PFSK-1 (cell line): Measurements from ENCODE around the gene CAPN7.

Source experiments
- FOXP2 ChIP-seq: optimal IDR thresholded peaks from 2 replicates; pipeline ENCODE3; 2011; ENCODE audit warnings: borderline replicate concordance, control low read depth, inconsistent platforms; ENCODE audit not compliant: insufficient read depth; ENCODE audit errors: extremely low read length, extremely low read depth
- POLR2AphosphoS5 ChIP-seq: IDR thresholded peaks from 2 replicates; pipeline ENCODE4 v1.6.1; 2012; ENCODE audit warnings: low read depth, mild to moderate bottlenecking, control low read depth, low read length, moderate library complexity
- REST ChIP-seq, 2 experiments: IDR thresholded peaks; 2 replicates each; pipeline versions ENCODE4 v1.6.1 to v1.8.0; 2011 to 2012; ENCODE audit warnings: low read depth in 2 of 2, low read length in 2 of 2, control low read depth in 1 of 2, inconsistent platforms in 1 of 2, mild to moderate bottlenecking in 1 of 2, moderate library complexity in 1 of 2; ENCODE audit not compliant: insufficient read depth in 1 of 2
- SIN3A ChIP-seq: IDR thresholded peaks from 2 replicates; pipeline ENCODE4 v1.6.1; 2012; ENCODE audit warnings: mild to moderate bottlenecking, low read length, moderate library complexity, borderline replicate concordance; ENCODE audit not compliant: insufficient read depth
- TAF1 ChIP-seq: IDR thresholded peaks from 2 replicates; pipeline ENCODE4 v1.6.1; 2012; ENCODE audit warnings: low read length, control low read depth, borderline replicate concordance; ENCODE audit not compliant: insufficient read depth

Gene CAPN7

DNA sequence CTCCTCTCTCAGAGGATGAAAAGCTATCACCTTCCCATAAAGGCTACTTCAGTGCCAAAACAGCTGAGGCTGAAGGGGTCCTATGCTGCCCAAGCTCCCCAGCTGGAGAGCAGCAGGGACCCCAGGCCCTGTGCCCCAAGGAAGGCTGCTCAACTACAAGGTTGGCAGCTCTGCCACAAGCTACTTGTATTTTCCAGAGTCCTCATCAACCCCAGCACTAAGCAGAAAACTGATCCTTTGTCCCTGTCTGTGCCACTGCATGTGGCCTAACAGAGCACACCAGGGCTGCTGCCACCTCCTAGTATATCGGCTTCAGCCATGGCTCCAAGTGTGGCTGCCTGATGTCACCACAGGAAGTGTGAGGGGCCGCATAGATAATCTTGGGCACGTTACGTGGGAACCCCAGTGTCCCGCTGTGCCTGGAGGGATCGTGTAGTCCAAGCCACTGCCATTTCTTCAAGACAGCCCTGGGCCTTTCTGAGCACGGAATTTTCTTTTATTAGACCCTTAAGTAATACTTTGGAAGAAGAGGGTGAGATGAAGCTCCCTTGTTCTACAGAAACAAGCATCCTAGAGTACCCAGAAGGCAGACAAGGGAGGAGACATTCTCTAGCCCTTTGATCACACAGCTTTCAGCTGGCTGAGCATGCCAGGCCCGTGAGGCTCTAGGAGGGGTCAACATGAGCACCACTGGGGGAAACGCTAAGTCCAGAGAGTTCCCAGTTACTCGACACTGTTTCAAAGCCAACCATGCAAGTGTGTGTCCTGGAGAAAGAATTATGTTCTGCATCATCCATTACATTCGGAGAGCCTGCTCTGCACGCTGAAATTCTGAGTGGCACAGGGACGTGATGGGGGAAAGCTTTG is 60.7 kb downstream of the CAPN7 start:
- TF ChIP-seq REST (IDR thresholded peaks at IDR 0.05; ENCODE audit: insufficient read depth in 1 of 2, low read depth in 2 of 2, low read length in 2 of 2) (no peak), TAF1 (no peak), POLR2AphosphoS5 (no peak), FOXP2 (no peak), SIN3A (no peak)

DNA sequence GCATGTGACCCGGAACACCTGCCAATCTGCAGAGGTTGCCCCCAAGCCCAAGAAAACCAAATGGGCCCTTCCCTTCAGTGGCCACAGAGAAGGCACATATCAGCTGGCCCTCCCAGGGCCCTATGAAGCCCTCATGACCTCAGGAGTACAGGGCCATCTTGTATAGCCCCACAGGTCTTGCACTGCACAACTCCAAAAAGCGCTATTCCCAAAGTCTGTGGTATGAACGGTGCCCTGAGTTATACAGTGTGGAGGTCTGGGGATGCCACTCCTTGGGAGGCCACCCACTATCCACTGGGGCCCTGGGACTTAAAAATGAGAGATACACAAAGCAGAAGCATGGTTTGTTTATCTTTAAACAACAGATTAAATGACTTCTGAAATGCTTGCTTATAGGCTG is 61.5 kb downstream of the CAPN7 start:
- no peak for TF ChIP-seq SIN3A
- TF ChIP-seq POLR2AphosphoS5: no peak
- TF ChIP-seq FOXP2: no peak
- no peak for TF ChIP-seq TAF1
- TF ChIP-seq REST (IDR thresholded peaks at IDR 0.05; ENCODE audit: insufficient read depth in 1 of 2, low read depth in 2 of 2, low read length in 2 of 2): no peak

DNA sequence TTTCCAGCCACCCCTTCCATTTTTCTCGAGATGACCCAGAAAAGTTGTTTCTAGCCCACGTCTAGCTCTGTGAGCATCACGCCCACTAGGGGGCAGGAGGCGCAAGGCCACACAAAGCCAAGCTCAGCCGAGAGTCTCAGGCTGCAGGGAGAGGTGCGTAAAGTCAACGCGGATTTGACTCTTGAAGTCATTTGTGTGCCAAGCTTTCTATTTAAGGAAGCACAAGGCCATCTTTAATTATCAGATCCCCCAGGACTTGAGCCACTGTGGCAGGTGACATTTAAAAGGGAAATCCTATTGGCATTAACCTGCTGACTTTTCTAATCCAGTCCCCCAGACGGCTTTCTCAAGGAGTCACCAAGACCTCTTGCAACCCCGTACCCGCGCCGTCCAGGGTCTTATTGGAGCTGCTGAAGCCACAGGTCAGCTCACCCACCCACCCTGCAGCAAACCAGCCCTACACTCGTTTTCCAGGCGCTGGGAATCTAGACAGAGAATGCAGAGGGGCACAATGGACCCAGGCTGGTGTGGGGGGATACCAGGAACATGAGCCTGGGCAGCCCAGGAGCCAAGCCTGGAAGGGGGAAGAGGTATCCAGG is 62.1 kb downstream of the CAPN7 start:
- no peak for TF ChIP-seq REST (IDR thresholded peaks at IDR 0.05; ENCODE audit: insufficient read depth in 1 of 2, low read depth in 2 of 2, low read length in 2 of 2)
- TF ChIP-seq FOXP2: no peak
- TF ChIP-seq SIN3A: no peak
- TF ChIP-seq TAF1: no peak
- no peak for TF ChIP-seq POLR2AphosphoS5

DNA sequence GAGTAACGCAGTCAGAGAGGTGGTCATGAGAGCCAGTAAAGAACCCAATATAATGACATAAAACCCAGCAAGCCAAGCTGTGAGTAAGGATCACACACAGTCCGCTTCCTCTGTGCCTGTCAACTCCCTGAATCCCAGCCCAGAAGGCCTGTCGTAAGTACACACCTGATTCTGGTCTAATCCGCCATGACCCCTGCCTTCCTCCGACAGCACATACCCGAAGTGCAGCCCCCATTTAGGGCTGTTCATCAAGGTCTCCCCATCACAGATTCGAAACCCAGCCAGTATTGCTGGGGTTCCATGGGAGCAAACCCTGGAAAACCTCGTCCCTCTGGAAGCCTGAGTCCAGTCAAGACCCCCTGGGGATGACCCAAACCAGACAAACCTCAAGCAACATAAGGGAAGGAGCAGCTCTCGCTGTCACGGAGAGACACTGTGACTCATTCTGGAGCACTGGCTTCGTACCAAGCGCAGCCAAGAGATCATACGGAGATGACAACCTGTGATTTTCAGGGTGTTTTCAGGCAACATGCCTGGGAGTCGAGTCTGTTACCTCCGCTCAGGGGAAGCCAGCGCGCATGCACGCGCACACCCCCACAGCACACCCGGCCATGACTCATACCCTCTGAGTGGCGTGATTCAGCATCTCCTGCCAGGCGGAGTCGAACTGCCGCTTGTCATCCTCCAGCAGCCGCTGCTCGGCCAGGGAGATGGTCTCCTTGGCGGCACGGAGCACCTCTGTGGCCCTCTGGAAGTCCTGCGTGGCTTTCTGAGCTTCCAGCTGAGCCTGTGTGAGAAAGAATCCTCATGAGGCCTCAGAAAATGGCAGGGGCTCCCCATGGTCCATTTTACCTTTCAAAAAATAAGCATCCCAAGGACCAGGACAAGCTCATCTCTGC is 63.3 kb downstream of the CAPN7 start:
- TF ChIP-seq POLR2AphosphoS5: peak; percentile 36; the same call in 1 of the 2 replicates
- no peak for TF ChIP-seq SIN3A
- TF ChIP-seq FOXP2: peak; percentile 78
- no peak for TF ChIP-seq TAF1

- no peak for TF ChIP-seq POLR2AphosphoS5
- no peak for TF ChIP-seq TAF1
- TF ChIP-seq REST (IDR thresholded peaks at IDR 0.05; ENCODE audit: insufficient read depth in 1 of 2, low read depth in 2 of 2, low read length in 2 of 2): no peak
- no peak for TF ChIP-seq FOXP2
- no peak for TF ChIP-seq SIN3A
Observed at GRCh38 chr3:15271030-15271429, 65.0 kb downstream of the CAPN7 start.
